NCI-H1105 treated with DMSO at 0.1 percent for 48 hours (cell line): Measurements from ENCODE around the gene GPR12.
"Not testable (repeated sequence)": the region's sequence is repeated elsewhere in the genome, so short reads cannot be mapped to it uniquely, and the experiment has no call there.

Experiments used
- DNase-seq: peaks from one replicate; lab custom pipeline; 2025; lab: John Stamatoyannopoulos, UW

Gene GPR12

GRCh38 chr13:26749285-26749684 lies 11.3 kb downstream of the GPR12 start:
- DNase-seq: no peak

- DNase-seq: no peak
Observed at GRCh38 chr13:26747706-26748105, 12.9 kb downstream of the GPR12 start.

- DNase-seq: no peak
Observed at GRCh38 chr13:26743971-26744370, 16.6 kb downstream of the GPR12 start.

DNA sequence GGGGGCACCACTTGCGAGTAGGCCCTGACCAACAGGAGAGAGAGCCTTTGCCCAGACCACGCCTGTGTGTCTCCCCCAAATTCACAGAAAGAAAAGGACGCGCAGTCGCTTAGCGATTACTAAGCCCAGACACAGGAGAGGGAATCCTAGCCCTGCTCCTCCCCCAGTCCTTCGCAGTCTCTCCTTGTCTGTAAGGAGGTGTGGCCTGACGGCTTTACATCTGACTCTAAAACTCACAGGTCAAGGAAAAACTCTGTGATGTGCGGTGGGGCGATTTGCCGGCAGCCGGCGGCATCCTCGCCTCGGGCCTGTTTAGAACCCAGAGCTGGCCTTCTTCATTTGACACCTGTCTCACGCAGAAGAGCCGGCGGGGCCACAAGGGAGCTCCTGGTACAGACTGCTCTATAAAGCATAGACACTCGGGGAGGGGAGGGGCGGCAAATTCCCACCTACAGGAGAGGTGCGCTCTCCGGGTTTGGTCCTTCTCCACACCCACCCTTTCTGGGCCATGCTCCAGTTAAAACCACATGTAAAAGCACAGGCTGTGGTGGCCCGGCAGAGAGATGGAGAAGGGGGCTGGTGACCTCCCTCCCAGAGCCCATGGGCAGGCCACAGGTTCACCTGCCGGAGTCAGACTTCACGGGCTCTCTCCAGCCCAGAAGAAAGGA lies 17.8 kb downstream of the GPR12 start:
- no peak for DNase-seq

- DNase-seq: no peak
Observed at GRCh38 chr13:26735677-26736076, 24.9 kb downstream of the GPR12 start.

- no peak for DNase-seq
Observed at GRCh38 chr13:26727633-26728032, 33.0 kb downstream of the GPR12 start.

DNA sequence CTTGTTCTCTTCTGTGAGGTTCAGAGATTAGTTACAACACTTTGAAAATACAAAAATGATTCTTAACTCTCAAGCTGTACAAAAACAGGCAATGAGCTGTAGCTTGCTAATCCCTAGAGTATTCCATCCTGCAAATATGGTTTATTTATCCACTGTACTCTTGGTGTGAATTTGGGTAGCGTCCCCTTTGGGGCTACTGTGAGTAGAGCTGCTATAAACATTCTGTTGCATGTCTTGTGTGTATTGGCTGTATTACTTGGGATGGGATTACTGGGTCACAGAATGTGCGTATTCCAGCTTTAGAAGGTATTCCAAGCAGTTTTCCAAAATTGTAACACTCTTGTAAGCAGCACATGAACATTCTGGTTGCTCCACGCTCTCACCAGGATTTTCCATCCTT lies 33.5 kb downstream of the GPR12 start:
- no peak for DNase-seq

GRCh38 chr13:26726684-26727083 lies 33.9 kb downstream of the GPR12 start:
- no peak for DNase-seq

DNA sequence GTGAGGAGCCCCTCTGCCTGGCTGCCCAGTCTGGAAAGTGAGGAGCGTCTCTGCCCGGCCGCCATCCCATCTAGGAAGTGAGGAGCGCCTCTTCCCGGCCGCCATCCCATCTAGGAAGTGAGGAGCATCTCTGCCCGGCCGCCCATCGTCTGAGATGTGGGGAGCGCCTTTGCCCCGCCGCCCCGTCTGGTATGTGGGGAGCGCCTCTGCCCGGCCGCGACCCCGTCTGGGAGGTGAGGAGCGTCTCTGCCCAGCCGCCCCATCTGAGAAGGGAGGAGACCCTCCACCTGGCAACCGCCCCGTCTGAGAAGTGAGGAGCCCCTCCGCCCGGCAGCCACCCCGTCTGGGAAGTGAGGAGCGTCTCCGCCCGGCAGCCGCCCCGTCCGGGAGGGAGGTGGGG lies 37.0 kb downstream of the GPR12 start:
- not testable (repeated sequence) for DNase-seq

- no peak for DNase-seq
Observed at GRCh38 chr13:26722321-26722720, 38.3 kb downstream of the GPR12 start.

GRCh38 chr13:26721251-26722121 lies 39.1 kb downstream of the GPR12 start:
- DNase-seq: no peak

DNA sequence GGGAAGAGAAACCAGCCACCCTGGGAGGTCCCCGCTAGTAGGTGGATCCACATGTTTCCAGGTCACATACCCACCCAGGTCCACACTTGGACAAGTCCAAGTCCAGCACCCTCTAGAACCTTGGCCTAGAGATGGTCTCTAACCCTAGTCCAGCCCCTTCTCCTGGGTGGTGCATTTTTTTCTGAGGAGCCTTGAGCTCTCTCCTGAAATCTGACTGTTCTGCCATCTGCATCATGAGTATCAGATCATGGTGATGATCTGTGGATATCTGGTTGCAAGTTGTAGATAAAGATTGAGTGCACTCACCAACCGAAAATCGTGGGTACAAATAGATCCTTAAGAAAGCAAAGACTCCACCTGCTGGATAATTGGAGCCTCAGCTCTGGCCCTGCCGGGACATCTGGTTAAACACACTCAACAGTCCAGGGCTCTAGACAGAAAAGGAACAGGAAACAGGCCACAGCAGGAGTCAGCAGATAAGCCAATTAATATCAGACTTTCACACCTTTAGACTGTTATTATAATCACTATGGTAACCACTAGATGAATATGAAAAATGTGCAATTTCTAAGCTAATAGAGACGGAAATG lies 41.1 kb downstream of the GPR12 start:
- no peak for DNase-seq

GRCh38 chr13:26718872-26719271 lies 41.7 kb downstream of the GPR12 start:
- no peak for DNase-seq

- no peak for DNase-seq
Observed at GRCh38 chr13:26718146-26718545, 42.4 kb downstream of the GPR12 start.

- DNase-seq: no peak
Observed at GRCh38 chr13:26716984-26717383, 43.6 kb downstream of the GPR12 start.

- no peak for DNase-seq
Observed at GRCh38 chr13:26713341-26713740, 47.2 kb downstream of the GPR12 start.

DNA sequence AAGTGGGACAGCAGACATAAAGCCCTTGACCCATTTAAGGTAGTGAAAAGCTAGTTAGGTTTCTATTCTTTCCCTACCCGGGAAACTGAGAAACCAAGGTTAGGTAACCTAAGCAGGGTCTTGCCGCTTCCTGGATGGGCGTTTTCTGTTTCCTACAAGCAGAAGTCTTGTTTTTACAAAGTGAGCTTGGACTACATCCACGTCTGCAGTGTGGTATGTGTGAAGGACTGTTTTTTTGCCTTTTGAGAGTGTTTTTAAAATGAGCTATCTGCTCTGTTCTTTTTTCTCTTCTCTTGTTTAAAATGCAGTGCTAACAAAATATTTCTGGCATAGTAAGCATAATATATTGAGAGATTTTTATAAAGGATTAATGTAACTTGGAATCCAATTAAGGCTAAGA lies 49.4 kb downstream of the GPR12 start:
- DNase-seq: no peak

- no peak for DNase-seq
Observed at GRCh38 chr13:26710166-26710565, 50.4 kb downstream of the GPR12 start.

- DNase-seq: no peak
Observed at GRCh38 chr13:26709461-26709860, 51.1 kb downstream of the GPR12 start.

DNA sequence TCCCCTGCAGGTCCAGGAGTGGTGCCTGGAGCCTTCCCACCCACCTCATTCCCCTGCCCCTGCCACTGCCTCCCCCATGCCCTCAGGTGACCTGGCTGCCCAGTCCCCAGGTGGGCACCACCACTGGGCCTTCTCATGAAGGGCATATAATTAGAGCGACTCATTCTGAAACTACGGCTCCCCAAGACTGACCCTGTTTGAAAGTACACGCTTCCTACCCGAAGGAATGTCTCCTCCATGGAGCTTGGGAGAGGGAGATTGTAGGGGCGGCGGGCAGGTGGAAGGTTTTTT lies 52.6 kb downstream of the GPR12 start:
- DNase-seq: no peak

DNA sequence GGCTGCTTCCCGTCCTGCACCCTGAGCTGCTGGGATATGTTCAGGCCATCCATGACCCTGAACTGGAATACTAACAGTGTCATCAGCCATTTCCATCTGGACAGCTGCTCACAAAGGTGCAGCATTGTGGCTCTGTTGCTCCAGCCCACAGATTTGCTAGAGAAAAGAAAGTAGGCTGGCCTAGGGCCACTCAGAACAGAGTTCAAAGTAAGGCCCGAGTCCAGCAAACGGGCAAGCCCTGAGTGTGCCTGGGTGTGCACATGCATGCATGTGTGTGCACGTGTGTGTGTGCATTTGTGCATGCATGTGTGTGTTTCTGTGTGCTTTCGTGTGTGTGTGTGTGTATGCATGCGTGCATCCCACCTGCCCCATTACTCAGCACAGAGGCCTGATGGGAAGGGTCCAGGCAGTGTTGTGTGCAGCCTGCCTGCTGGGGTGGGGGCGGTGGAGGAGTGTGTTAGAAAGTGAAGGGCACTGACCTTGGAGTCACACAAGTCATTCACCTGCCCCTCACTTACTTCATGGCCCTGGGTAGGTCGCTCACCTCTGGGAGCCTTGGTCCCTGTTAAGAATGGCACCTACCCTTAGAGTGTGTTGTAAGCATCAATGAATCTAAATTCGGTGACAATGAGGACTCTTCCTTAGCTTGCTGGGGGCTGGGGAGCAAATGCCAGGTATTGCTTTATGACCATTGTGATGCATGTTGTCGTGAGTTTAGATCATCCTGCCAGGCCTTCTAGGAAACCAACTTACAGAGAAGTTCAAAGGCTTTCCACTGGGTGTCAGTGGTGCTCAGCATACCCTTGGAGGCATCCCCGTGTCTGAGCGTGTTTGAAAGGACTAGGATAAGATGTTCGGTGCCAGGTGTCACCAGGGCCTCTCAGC lies 53.2 kb downstream of the GPR12 start:
- DNase-seq: peak; percentile 43

DNA sequence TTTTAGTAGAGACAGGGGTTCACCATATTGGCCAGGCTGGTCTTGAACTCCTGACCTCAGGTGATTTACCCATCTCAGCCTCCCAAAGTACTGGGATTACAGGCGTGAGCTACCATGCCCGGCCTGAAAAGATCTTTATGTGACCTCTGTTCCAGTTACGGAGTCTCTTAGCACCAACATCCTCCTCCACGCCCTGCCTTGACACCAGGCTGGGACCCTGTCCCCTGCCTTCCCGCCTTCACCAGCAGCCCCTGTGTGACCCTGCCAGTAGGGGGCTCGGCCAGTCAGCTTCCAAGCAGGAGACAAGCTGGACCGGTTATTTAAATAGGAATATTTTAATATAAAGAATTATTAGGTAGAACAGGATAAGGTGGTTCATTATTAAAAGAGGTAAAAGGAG lies 54.2 kb downstream of the GPR12 start:
- no peak for DNase-seq
